HCT116 (cell line): ENCODE measurements around the gene NFIA. TPM values are rescaled to one million over a fixed set of nuclear protein-coding genes. Genes with fewer than 3 reads are reported as not detected.

Experiments used
- ATAC-seq: fragments of 200-7000 bp; cut with Tn5 transposase; 2 replicates; pipeline ENCODE4 v1.9.1; 2020; ENCODE audit warnings: mild to moderate bottlenecking, moderate library complexity
- BruUV-seq: library from RNA; stranded (reverse); fragments of 400-500 nt; replicated peaks from 2 replicates; lab custom pipeline; 2021; lab: Mats Ljungman, UMichigan
- CTCF ChIA-PET: fragments of 300-600 bp; sonication (Branson Sonifier 250); formaldehyde crosslinking; loops from one replicate; lab custom pipeline; 2021; ENCODE audit warnings: antibody characterized with exemption; lab: Charles Lee
- POLR2A ChIA-PET: fragments of 300-600, 350-600 bp; sonication (Branson Sonifier 250); formaldehyde crosslinking; loops from one replicate; lab custom pipeline; 2021; ENCODE audit warnings: antibody characterized with exemption; lab: Charles Lee
- RAD21 ChIA-PET, 2 experiments: fragments of 300-600 bp; sonication (Branson Sonifier 250); formaldehyde crosslinking; loops; one replicate each; lab custom pipeline; 2023; ENCODE audit warnings: low total read pairs in 2 of 2; ENCODE audit not compliant: uncharacterized antibody in 2 of 2, unreplicated experiment in 2 of 2, low non-redundant PET in 1 of 2; lab: Charles Lee
- DNase-seq: peaks from one replicate; pipeline ENCODE4 v3.0.0-alpha.2; 2010; ENCODE audit warnings: low read depth, low spot score
- H2AFZ ChIP-seq: fragments of 200-600 bp; shearing (Covaris generic), sonication (generic); 2 replicates; pipeline ENCODE4 v1.6.1; 2017; ENCODE audit warnings: low read depth, mixed run types, mixed read lengths, antibody characterized with exemption, low read length; ENCODE audit not compliant: poor library complexity, severe bottlenecking
- H3K27ac ChIP-seq: 2 replicates; pipeline ENCODE4 v1.5.1; 2012; ENCODE audit warnings: low read depth, low read length
- H3K27me3 ChIP-seq: fragments of 200-600 bp; sonication (generic); 2 replicates; pipeline ENCODE4 v1.6.1; 2016; ENCODE audit warnings: mixed run types, low read length, mixed read lengths; ENCODE audit not compliant: insufficient read depth
- H3K36me3 ChIP-seq, 2 experiments: fragments of 200-500 bp in 1 of 2; fragments of 200-600 bp in 1 of 2; sonication (Bioruptor generic) in 1 of 2; sonication (generic) in 1 of 2; 2 replicates each; pipeline versions ENCODE4 v1.5.1 to v1.6.1; 2014 to 2016; ENCODE audit warnings: low read length in 2 of 2, inconsistent platforms in 1 of 2, mixed read lengths in 1 of 2, mixed run types in 1 of 2; ENCODE audit not compliant: insufficient read depth in 2 of 2, control insufficient read depth in 1 of 2
- H3K4me1 ChIP-seq, 2 experiments: fragments of 200-600 bp in 1 of 2; sonication (generic) in 1 of 2; 2 replicates each; pipeline versions ENCODE4 v1.5.1 to v1.6.1; 2012 to 2017; ENCODE audit warnings: low read length in 2 of 2, inconsistent platforms in 1 of 2, mild to moderate bottlenecking in 1 of 2, mixed read lengths in 1 of 2, mixed run types in 1 of 2, moderate library complexity in 1 of 2; ENCODE audit not compliant: insufficient read depth in 2 of 2, control insufficient read depth in 1 of 2
- H3K4me2 ChIP-seq: fragments of 200-600 bp; sonication (generic); 2 replicates; pipeline ENCODE4 v1.6.1; 2017; ENCODE audit warnings: mixed run types, low read length, mixed read lengths
- H3K4me3 ChIP-seq, 2 experiments: fragments of 200-600 bp in 1 of 2; sonication (generic) in 1 of 2; replicated peaks in 1 of 2; 2 replicates each; pipeline ENCODE4 v1.5.1; 2011 to 2016; ENCODE audit warnings: low read length in 2 of 2, control low read depth in 1 of 2, low read depth in 1 of 2, mild to moderate bottlenecking in 1 of 2, mixed read lengths in 1 of 2, mixed run types in 1 of 2
- H3K79me2 ChIP-seq: fragments of 200-600 bp; sonication (generic); 2 replicates; pipeline ENCODE4 v1.6.1; 2017; ENCODE audit warnings: mild to moderate bottlenecking, mixed run types, low read length, moderate library complexity, mixed read lengths; ENCODE audit not compliant: insufficient read depth
- H3K9ac ChIP-seq: fragments of 200-600 bp; sonication (generic); 2 replicates; pipeline ENCODE4 v1.6.1; 2016; ENCODE audit warnings: low read length, mixed read lengths
- H3K9me2 ChIP-seq: fragments of 200-600 bp; sonication (generic), shearing (Covaris generic); 2 replicates; pipeline ENCODE4 v1.6.1; 2017; ENCODE audit warnings: mixed run types, mild to moderate bottlenecking, moderate library complexity; ENCODE audit not compliant: insufficient read depth
- H3K9me3 ChIP-seq, 2 experiments: fragments of 200-500 bp in 1 of 2; fragments of 200-600 bp in 1 of 2; sonication (Bioruptor generic) in 1 of 2; sonication (generic) in 1 of 2; 2 replicates each; pipeline ENCODE4 v1.6.1; 2014 to 2017; ENCODE audit warnings: low read length in 2 of 2, mixed read lengths in 2 of 2, inconsistent platforms in 1 of 2, low read depth in 1 of 2, mild to moderate bottlenecking in 1 of 2, mixed run types in 1 of 2, moderate library complexity in 1 of 2; ENCODE audit not compliant: control insufficient read depth in 1 of 2, insufficient read depth in 1 of 2
- H4K20me1 ChIP-seq: fragments of 200-600 bp; sonication (generic), shearing (Covaris generic); 2 replicates; pipeline ENCODE4 v1.6.1; 2017; ENCODE audit warnings: mixed run types, mild to moderate bottlenecking, moderate library complexity; ENCODE audit not compliant: insufficient read depth
- CEBPB ChIP-seq: IDR thresholded peaks from 2 replicates; pipeline ENCODE4 v1.6.1; 2012; ENCODE audit warnings: low read depth
- EGR1 ChIP-seq: IDR thresholded peaks from 2 replicates; pipeline ENCODE4 v1.6.1; 2012; ENCODE audit warnings: low read depth
- ELF1 ChIP-seq: IDR thresholded peaks from 2 replicates; pipeline ENCODE4 v1.6.1; 2012; ENCODE audit warnings: low read depth, borderline replicate concordance
- EZH2 ChIP-seq: fragments of 200-600 bp; sonication (generic); IDR thresholded peaks from 2 replicates; pipeline ENCODE4 v1.6.1; 2017; ENCODE audit warnings: antibody characterized with exemption, mixed run types
- FOSL1 ChIP-seq: IDR thresholded peaks from 2 replicates; pipeline ENCODE4 v1.6.1; 2012; ENCODE audit warnings: low read depth
- JUND ChIP-seq: IDR thresholded peaks from 2 replicates; pipeline ENCODE4 v1.6.1; 2012
- POLR2A ChIP-seq: IDR thresholded peaks from 2 replicates; pipeline ENCODE4 v1.7.0; 2011; ENCODE audit warnings: borderline replicate concordance; ENCODE audit not compliant: insufficient read depth, insufficient read length; ENCODE audit errors: extremely low read depth
- POLR2AphosphoS5 ChIP-seq: IDR thresholded peaks from 2 replicates; pipeline ENCODE4 v1.6.1; 2011; ENCODE audit warnings: mild to moderate bottlenecking, low read depth, low read length, moderate library complexity
- SIN3A ChIP-seq: IDR thresholded peaks from 2 replicates; pipeline ENCODE4 v1.6.1; 2012; ENCODE audit warnings: low read depth
- SRF ChIP-seq: IDR thresholded peaks from 2 replicates; pipeline ENCODE4 v1.6.1; 2012; ENCODE audit warnings: low read depth
- ZFX ChIP-seq: fragments of 450-650 bp; IDR thresholded peaks from 2 replicates; pipeline ENCODE4 v1.6.1; 2017
- ZNF274 ChIP-seq: fragments of 200-500 bp; sonication (Bioruptor generic); IDR thresholded peaks from 2 replicates; pipeline ENCODE4 v1.6.1; 2014; ENCODE audit warnings: mild to moderate bottlenecking, low read depth, low read length, inconsistent platforms
- intact Hi-C: fragments of 100-400 bp; cut with micrococcal nuclease; formaldehyde crosslinking; loops from 2 replicates; pipeline ENCODE4 v1.10.0; 2022
- total RNA-seq: library from RNA; stranded (reverse); gene quantifications from one replicate; pipeline ENCODE4 v1.2.1, GENCODE V29; 2021; ENCODE audit not compliant: unreplicated experiment
- TF ChIP-seq, protein P1 (sequence below): IDR thresholded peaks from 2 replicates; pipeline ENCODE4 v1.6.1; 2012; ENCODE audit warnings: low read depth
- TF ChIP-seq, protein P2 (sequence below): IDR thresholded peaks from 2 replicates; pipeline ENCODE4 v1.6.1; 2012
- TF ChIP-seq, protein P3 (sequence below), 3 experiments: fragments of 200-600 bp in 1 of 3; sonication (generic) in 1 of 3; IDR thresholded peaks in 2 of 3; conservative IDR thresholded peaks in 1 of 3; 2 replicates each; pipeline ENCODE4 v1.5.1; 2012 to 2017; ENCODE audit warnings: low read depth in 2 of 3, low read length in 2 of 3, antibody characterized with exemption in 1 of 3, borderline replicate concordance in 1 of 3, control low read depth in 1 of 3, mild to moderate bottlenecking in 1 of 3, mixed read lengths in 1 of 3, mixed run types in 1 of 3, moderate library complexity in 1 of 3; ENCODE audit not compliant: insufficient read depth in 1 of 3

NFIA gene
- total RNA-seq, 1 experiment from 2014 or later: 17.2 TPM

DNA sequence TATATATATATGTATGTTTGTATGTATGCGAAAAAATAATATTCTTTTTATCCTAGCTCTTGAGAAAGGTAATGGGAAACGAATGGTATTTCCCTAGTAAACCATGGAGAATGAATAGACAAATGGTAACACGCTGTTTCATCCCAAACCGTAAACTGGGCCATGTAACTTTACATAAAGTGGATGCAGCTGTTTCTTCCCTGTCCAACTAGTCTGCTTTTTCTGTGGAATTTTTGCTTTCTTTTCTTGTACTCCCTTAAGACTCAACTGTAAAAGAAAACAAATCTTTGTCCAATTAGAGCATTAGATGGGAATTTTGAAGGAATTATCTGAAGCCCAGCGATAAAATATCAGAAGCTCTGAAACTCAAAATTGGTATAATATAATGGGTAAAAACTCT lies 198.1 kb downstream of the NFIA start:
- POLR2A ChIA-PET: no interaction called here
- no TSS peak for BruUV-seq

DNA sequence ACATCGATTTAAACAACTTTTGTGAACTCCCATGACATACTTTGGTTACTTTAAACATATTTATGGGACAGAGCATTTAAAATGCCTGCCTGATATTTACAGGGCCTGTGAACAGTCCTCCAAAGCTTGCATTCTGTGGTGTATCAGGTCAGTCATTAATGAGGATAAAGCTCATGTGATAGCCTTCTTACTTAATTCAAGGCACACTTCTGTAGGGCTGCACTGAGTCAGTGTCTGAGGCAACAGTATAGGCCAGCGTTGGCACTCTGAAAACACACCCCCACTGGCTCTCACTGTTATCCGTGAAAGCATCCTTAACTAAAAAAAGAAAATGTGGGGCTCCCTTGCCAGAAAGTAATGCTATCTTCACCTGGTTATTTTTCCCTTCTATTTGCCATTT lies 200.0 kb downstream of the NFIA start:
- BruUV-seq: no TSS peak
- ChIA-PET CTCF (no interaction called here), POLR2A (no interaction called here), RAD21 (no interaction called here)
- Histone ChIP-seq H3K4me2 (no peak overlapping the region), H3K27ac (no peak overlapping the region), H3K27me3 (no peaks in the 10 kb centered on the region), H3K79me2 (no peaks in the 10 kb centered on the region), H3K4me3 (no peak overlapping the region), H3K9me2 (no peaks in the 10 kb centered on the region), H3K9me3 (no peaks in the 10 kb centered on the region), H3K9ac (no peak overlapping the region), H4K20me1 (no peaks in the 10 kb centered on the region; the same call in 1 of the 2 replicates), H2AFZ (no peak overlapping the region), H3K4me1 (peaks cover 0 to 13% of the 10 kb centered on the region in 2 experiments; a peak in 3 of 4 replicates), H3K36me3 (no peaks in the 10 kb centered on the region)
- DNase-seq: no peak
- intact Hi-C loops: no loop called here
- ATAC-seq: no peak
- TF ChIP-seq, protein P1, sequence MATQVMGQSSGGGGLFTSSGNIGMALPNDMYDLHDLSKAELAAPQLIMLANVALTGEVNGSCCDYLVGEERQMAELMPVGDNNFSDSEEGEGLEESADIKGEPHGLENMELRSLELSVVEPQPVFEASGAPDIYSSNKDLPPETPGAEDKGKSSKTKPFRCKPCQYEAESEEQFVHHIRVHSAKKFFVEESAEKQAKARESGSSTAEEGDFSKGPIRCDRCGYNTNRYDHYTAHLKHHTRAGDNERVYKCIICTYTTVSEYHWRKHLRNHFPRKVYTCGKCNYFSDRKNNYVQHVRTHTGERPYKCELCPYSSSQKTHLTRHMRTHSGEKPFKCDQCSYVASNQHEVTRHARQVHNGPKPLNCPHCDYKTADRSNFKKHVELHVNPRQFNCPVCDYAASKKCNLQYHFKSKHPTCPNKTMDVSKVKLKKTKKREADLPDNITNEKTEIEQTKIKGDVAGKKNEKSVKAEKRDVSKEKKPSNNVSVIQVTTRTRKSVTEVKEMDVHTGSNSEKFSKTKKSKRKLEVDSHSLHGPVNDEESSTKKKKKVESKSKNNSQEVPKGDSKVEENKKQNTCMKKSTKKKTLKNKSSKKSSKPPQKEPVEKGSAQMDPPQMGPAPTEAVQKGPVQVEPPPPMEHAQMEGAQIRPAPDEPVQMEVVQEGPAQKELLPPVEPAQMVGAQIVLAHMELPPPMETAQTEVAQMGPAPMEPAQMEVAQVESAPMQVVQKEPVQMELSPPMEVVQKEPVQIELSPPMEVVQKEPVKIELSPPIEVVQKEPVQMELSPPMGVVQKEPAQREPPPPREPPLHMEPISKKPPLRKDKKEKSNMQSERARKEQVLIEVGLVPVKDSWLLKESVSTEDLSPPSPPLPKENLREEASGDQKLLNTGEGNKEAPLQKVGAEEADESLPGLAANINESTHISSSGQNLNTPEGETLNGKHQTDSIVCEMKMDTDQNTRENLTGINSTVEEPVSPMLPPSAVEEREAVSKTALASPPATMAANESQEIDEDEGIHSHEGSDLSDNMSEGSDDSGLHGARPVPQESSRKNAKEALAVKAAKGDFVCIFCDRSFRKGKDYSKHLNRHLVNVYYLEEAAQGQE: no peak
- TF ChIP-seq EGR1: no peak
- no peak for TF ChIP-seq SIN3A
- no peak for TF ChIP-seq EZH2
- TF ChIP-seq CEBPB: no peak
- no peak for TF ChIP-seq ZFX
- no peak for TF ChIP-seq JUND
- TF ChIP-seq ZNF274: no peak
- TF ChIP-seq POLR2AphosphoS5: no peak
- TF ChIP-seq, protein P2, sequence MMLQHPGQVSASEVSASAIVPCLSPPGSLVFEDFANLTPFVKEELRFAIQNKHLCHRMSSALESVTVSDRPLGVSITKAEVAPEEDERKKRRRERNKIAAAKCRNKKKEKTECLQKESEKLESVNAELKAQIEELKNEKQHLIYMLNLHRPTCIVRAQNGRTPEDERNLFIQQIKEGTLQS: no peak

More for the DNA sequence above, 198.1 kb downstream of the NFIA start:
- H4K20me1 ChIP-seq: no peaks in the 10 kb centered on the region; the same call in 1 of the 2 replicates
- H3K9me3 ChIP-seq: no peaks in the 10 kb centered on the region
- no peak overlapping the region for H3K9ac ChIP-seq
- no peaks in the 10 kb centered on the region for H3K9me2 ChIP-seq
- H3K4me3 ChIP-seq: no peak overlapping the region
- no peak overlapping the region for H3K4me2 ChIP-seq
- no peak overlapping the region for H3K27ac ChIP-seq
- DNase-seq (no peak), ATAC-seq (no peak)
- H3K27me3 ChIP-seq: no peaks in the 10 kb centered on the region
- H2AFZ ChIP-seq: no peak overlapping the region
- CTCF ChIA-PET: interaction anchor here (0.5 kb wide), 1 partner anchor 415 kb away, joined by 4 read pairs; no protein-coding TSS in a partner anchor
- intact Hi-C loops: no loop called here
- H3K4me1 ChIP-seq: peaks cover 0 to under 1% of the 10 kb centered on the region in 2 experiments; a peak in 2 of 4 replicates
- RAD21 ChIA-PET: no interaction called here
- H3K36me3 ChIP-seq: no peaks in the 10 kb centered on the region
- TF ChIP-seq, protein P2: no peak
- TF ChIP-seq EZH2: no peak
- TF ChIP-seq, protein P3, sequence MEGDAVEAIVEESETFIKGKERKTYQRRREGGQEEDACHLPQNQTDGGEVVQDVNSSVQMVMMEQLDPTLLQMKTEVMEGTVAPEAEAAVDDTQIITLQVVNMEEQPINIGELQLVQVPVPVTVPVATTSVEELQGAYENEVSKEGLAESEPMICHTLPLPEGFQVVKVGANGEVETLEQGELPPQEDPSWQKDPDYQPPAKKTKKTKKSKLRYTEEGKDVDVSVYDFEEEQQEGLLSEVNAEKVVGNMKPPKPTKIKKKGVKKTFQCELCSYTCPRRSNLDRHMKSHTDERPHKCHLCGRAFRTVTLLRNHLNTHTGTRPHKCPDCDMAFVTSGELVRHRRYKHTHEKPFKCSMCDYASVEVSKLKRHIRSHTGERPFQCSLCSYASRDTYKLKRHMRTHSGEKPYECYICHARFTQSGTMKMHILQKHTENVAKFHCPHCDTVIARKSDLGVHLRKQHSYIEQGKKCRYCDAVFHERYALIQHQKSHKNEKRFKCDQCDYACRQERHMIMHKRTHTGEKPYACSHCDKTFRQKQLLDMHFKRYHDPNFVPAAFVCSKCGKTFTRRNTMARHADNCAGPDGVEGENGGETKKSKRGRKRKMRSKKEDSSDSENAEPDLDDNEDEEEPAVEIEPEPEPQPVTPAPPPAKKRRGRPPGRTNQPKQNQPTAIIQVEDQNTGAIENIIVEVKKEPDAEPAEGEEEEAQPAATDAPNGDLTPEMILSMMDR (IDR thresholded peaks at IDR 0.05 in 2 of 3, conservative IDR thresholded peaks at IDR 0.05 in 1 of 3; ENCODE audit: borderline replicate concordance in 1 of 3, insufficient read depth in 1 of 3, low read depth in 2 of 3, low read length in 2 of 3): no peak
- TF ChIP-seq ELF1: no peak
- TF ChIP-seq SRF: no peak
- no peak for TF ChIP-seq FOSL1
- no peak for TF ChIP-seq ZFX
- no peak for TF ChIP-seq POLR2A
- H3K79me2 ChIP-seq: no peaks in the 10 kb centered on the region
